Measurements from ENCODE around the gene L2HGDH.

DNA sequence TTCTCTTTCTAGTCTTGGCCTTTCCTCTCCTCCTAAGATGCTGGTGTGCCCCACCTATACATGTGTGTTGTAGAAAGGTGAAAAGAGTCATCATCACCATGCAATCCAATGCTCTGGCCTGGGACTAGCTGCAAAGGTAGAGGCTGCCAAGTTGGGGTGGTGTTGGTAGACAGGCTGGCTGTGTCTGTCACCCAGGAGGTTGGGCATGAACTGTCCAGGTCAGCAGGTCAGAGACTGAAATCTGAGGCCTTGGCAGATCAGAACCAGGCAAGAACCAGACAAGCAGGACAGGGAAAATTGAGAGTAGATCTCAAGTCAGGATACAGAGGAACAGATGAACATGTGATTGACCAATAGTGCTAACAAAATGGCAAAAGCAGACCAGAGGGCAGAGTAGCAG is 26.2 kb downstream of the L2HGDH start:
- TF ChIP-seq, protein P1, sequence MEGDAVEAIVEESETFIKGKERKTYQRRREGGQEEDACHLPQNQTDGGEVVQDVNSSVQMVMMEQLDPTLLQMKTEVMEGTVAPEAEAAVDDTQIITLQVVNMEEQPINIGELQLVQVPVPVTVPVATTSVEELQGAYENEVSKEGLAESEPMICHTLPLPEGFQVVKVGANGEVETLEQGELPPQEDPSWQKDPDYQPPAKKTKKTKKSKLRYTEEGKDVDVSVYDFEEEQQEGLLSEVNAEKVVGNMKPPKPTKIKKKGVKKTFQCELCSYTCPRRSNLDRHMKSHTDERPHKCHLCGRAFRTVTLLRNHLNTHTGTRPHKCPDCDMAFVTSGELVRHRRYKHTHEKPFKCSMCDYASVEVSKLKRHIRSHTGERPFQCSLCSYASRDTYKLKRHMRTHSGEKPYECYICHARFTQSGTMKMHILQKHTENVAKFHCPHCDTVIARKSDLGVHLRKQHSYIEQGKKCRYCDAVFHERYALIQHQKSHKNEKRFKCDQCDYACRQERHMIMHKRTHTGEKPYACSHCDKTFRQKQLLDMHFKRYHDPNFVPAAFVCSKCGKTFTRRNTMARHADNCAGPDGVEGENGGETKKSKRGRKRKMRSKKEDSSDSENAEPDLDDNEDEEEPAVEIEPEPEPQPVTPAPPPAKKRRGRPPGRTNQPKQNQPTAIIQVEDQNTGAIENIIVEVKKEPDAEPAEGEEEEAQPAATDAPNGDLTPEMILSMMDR (IDR thresholded peaks at IDR 0.05; ENCODE audit: borderline replicate concordance, extremely low read depth, low read length, poor library complexity, severe bottlenecking), result no peak
- TF ChIP-seq EZH2 (IDR thresholded peaks at IDR 0.05; ENCODE audit: borderline replicate concordance, low read depth, low read length, severe bottlenecking), result no peak

Data from DND-41 (cell line).